Right kidney (tissue), 1 donor: ENCODE results near the gene LIX1L.
A peak's percentile ranks its signal among the peaks of the same experiment; 100 is the strongest.

Experiments used
- DNase-seq: peaks from one replicate; pipeline ENCODE4 v3.0.0-alpha.2; 2016

The LIX1L gene

DNA sequence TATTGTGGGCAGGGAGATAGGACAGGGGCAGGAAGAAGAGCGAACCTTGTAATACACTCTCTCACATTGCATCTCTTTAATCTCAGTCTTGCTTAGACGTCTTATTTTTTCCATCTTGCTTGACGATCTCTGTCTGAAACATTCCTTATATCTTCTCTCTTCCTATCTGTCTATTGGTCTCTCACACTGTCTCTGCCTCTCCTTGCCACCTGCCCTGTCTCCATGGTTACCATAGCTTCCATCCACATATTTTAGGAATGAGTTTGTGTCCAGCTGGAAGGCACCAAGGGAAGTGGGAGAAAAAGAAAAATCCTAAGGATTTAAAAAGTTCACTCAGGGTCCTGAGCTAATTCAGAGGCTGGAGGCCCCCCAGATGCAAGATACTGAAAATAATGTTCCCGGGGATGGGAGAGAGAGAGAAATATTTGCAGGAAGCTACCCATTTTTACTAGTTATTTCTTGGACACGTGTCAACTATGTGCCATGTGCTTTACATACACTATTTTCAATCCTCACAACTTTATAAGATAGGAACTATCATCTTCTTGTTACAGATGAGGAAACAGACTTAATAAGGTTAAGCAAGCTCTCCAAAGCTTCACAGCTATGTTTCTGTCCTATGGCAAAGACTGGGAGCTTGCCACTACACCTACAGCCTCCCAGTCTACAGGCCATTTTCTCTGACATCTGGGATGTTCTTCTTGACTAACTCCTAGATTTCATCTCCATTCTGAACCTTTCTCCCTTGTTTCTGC is 5.6 kb upstream of the LIX1L start:
- no peak for DNase-seq

GRCh38 chr1:145962157-145963102 is 4.6 kb upstream of the LIX1L start:
- peak; percentile 36 for DNase-seq

DNA sequence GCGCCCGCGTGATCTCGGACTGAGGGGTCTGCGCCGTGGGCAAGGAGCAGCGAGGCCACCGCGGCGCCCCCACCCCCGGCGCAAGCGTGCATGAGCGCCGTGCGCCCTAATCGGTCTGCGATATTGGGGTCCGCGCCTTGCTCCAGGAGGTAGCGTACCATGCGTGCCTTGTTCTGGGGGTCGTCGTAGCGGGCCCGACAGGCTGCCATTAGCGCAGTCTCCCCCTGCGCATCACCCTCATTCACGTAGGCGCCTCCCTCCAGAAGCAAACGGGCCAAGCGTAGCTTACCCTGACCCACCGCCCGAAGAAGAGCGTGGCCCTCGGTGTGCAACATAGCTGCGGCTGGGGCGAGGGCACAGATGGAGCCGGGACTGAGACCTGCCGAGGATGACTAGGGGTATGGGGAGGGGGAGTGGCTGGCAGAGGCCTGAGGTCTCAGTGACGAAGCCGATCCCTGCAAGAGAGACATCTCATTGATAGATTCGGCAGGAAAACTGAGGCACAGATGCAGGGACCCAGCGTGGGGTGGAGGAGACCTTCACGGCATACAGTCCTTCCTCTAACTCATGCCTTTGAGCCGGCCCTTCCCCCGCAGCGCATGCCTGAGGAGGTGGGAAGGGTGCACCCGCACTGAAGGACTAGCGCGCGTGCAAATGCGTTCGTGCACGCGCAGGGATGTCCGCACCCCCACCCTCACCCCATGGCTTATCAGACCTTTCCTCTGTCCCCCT is 3.8 kb upstream of the LIX1L start:
- DNase-seq, result peak; percentile 63

DNA sequence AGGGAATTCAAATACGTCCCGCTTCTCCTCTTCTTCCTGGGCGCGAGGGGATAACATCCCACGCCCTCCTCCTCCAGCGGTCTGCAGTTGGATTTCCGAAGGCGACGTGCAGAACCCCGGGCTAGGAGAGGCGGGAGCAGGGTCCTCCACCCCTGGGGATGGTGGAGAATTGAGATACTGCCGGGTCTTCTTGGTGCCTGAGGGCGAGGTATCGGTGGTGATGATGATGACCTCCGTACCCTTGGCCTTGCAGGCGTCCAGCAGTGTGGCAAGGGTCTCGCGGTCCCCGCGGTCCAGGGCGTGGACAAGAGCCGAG is 3.2 kb upstream of the LIX1L start:
- no peak for DNase-seq

DNA sequence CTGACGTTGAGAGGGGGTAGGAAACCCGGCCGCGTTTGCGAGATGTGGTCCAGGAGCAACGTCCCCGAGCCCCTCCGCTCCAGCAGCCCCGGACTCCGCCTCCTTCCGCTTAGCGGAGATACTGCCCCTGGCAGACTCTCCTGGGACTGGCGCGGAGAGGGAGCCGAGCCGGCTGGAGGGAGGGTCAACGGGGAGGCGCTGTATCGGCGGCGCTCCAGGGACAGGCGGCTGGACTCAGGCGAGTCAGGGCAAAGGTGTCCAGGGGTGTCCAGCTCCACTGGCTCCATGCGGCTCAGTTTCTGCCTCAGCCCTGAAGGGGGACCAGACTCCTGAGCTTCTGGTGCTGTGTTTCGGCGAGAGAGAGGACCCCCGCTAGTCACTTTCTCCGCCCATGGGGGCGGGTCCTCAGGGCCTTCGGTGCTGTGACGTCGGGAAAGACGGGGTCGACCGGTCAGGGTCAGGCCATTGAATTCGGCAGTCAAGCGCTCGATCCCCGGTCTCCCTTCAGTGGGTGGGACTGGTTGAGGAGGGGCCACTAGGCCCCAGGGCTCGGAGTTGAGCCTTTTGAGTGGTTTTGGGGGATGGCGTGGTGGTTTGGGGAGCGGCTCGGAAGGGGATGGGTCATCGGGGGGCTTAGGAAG is 2.8 kb upstream of the LIX1L start:
- peak; percentile 94 for DNase-seq

GRCh38 chr1:145959957-145960467 is 2.2 kb upstream of the LIX1L start:
- no peak for DNase-seq

- DNase-seq, result no peak
Observed at GRCh38 chr1:145959333-145959732, 1.5 kb upstream of the LIX1L start.

DNA sequence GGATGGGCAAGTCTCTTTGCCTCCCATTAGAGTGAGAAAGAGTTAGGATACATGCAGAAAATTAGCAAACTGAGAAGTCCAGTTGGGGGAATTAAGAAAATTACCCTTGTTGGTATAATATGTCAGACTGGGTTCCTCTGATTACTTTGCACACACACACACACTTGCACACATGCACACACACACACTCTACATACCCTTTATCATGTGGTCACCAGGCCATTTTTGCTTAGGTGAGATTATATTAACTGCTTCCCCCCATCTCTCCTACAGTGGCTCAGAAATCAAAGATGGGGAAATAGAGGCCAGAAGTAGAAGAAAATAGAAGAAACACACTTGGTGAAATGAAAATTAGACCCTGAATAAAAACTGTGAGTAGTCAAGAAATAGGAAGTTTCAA is 917 bp upstream of the LIX1L start:
- DNase-seq, result no peak

GRCh38 chr1:145956781-145957442 is 905 bp downstream of the LIX1L start:
- DNase-seq, result peak; percentile 42

GRCh38 chr1:145956361-145956760 is 1.5 kb downstream of the LIX1L start:
- no peak for DNase-seq

DNA sequence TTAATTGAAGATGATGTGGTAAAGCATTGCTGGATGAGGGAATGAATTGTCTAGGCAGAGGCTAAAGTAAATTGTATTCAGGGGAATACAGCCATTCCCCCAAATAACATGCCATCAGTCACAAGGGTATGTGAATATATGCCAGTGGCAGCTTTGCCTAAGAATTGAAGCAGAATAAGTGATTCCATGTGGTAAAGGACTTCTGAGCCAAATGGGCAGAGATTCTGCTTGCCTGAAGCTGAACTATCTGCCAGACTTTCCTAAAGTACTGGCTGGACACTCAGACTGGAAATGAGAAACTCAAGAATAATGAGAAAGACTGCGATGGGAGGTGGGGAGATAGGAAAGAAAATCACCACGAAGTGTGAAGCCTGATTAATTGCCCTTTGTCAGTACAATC is 2.4 kb downstream of the LIX1L start:
- no peak for DNase-seq

DNA sequence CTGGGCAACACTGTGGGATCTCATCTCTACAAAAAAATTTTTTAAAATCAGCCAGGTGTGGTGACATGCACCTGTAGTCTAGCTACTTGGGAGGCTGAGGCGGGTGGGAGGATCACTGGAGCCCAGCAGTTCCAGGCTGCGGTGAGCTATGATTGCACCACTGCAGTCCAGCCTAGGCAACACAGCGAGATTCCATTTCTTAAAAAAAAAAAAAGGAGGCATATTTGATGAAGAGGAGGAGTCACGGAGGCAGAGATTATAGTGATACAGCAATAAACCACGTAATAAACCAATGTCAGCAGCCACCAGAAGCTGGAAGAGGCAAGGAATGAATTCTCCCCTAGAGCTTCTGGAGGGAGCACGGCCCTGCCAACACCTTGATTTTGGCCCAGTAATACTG is 4.0 kb downstream of the LIX1L start:
- no peak for DNase-seq

DNA sequence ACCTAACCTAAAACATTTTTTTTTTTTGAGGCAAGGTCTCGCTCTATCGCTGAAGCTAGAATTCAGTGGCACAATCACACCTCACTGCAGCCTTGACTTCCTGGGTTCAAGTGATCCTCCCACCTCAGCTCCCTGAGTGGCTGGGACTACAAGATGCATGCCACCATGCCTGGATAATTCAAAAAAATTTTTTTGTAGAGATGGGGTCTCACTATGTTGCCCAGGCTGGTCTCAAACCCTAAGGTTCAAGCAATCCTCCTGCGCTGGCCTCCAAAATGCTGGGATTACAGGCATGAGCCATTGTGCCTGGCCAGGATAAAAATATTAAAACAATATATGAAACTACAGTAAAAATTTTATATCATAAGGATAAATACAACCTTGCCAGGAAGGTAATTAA is 4.9 kb downstream of the LIX1L start:
- no peak for DNase-seq

- no peak for DNase-seq
Observed at GRCh38 chr1:145951526-145951925, 6.3 kb downstream of the LIX1L start.

- no peak for DNase-seq
Observed at GRCh38 chr1:145949219-145949618, 8.6 kb downstream of the LIX1L start.

DNA sequence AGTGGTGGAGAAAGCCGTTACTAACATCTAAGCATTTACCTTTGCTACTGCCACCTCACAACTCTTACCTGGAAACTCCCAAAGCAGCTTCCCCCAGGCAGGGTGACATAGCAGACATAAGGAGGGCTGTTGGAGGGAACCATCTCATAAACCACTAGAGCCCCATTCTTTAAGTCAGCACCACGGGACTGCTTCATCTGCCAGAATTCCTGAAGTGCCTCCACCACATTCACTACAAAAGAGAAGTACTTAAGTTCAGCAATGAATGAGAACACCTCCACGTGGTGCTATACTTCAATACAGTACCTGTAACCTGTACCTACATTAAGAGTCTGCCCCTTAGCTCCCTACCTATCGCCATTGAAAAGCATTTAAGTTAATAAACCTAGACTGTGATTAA is 10.3 kb downstream of the LIX1L start:
- no peak for DNase-seq

GRCh38 chr1:145946477-145946986 is 11.3 kb downstream of the LIX1L start:
- no peak for DNase-seq

- no peak for DNase-seq
Observed at GRCh38 chr1:145944532-145944931, 13.3 kb downstream of the LIX1L start.

GRCh38 chr1:145942871-145943270 is 14.9 kb downstream of the LIX1L start:
- DNase-seq, result no peak

GRCh38 chr1:145942405-145942804 is 15.4 kb downstream of the LIX1L start:
- DNase-seq, result peak; percentile 19

DNA sequence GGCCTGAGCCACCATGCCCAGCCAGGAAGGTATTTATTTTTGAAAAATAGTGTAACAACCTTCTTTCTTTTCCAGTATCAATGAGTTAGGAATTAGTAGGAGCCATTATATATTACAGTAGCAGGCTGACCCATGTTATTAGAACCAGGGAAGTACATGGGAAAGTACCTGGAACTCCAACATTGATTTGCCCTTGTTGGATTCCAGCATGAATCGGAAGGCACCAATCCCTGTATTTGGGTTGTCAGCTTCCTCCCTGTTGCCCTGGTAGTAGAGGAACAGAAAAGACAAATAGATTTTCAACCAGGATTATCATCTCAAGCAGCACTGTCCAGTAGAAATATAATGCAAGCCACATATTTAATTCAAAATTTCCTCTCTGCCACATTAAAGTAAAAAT is 20.4 kb downstream of the LIX1L start:
- DNase-seq, result no peak

GRCh38 chr1:145936247-145936646 is 21.6 kb downstream of the LIX1L start:
- DNase-seq, result no peak
